HG03196 (cell line): ENCODE results near the gene SPRED2.
A peak's percentile ranks its signal among the peaks of the same experiment; 100 is the strongest.

Source experiments
- ATAC-seq: cut with Tn5 transposase; IDR thresholded peaks from one replicate; pipeline ENCODE4 v1.9.1; 2021; ENCODE audit not compliant: unreplicated experiment

The SPRED2 gene

GRCh38 chr2:65415091-65415490 lies 17.3 kb downstream of the SPRED2 start:
- no peak for ATAC-seq

GRCh38 chr2:65413610-65414009 lies 18.8 kb downstream of the SPRED2 start:
- no peak for ATAC-seq

GRCh38 chr2:65413106-65413505 lies 19.3 kb downstream of the SPRED2 start:
- no peak for ATAC-seq

GRCh38 chr2:65411056-65411795 lies 21.2 kb downstream of the SPRED2 start:
- ATAC-seq = no peak

GRCh38 chr2:65409045-65409444 lies 23.4 kb downstream of the SPRED2 start:
- ATAC-seq = no peak

- no peak for ATAC-seq
Observed at GRCh38 chr2:65407240-65407639, 25.2 kb downstream of the SPRED2 start.

- no peak for ATAC-seq
Observed at GRCh38 chr2:65404988-65405697, 27.3 kb downstream of the SPRED2 start.

- no peak for ATAC-seq
Observed at GRCh38 chr2:65403529-65403915, 28.9 kb downstream of the SPRED2 start.

- ATAC-seq = no peak
Observed at GRCh38 chr2:65402780-65403528, 29.4 kb downstream of the SPRED2 start.

- ATAC-seq = no peak
Observed at GRCh38 chr2:65402323-65402722, 30.1 kb downstream of the SPRED2 start.

GRCh38 chr2:65397122-65397521 lies 35.3 kb downstream of the SPRED2 start:
- no peak for ATAC-seq

- ATAC-seq = no peak
Observed at GRCh38 chr2:65396348-65397026, 35.9 kb downstream of the SPRED2 start.

GRCh38 chr2:65395621-65396347 lies 36.6 kb downstream of the SPRED2 start:
- ATAC-seq = no peak

GRCh38 chr2:65393743-65394422 lies 38.5 kb downstream of the SPRED2 start:
- ATAC-seq = no peak

- no peak for ATAC-seq
Observed at GRCh38 chr2:65393046-65393445, 39.4 kb downstream of the SPRED2 start.

- no peak for ATAC-seq
Observed at GRCh38 chr2:65392609-65393008, 39.8 kb downstream of the SPRED2 start.

- peak; percentile 72 for ATAC-seq
Observed at GRCh38 chr2:65390134-65390533, 42.3 kb downstream of the SPRED2 start.

GRCh38 chr2:65389476-65389875 lies 42.9 kb downstream of the SPRED2 start:
- no peak for ATAC-seq

GRCh38 chr2:65388596-65389390 lies 43.6 kb downstream of the SPRED2 start:
- no peak for ATAC-seq
